H9 (cell line): Measurements from ENCODE around the gene ARMC10. TPM values are rescaled to one million over a fixed set of nuclear protein-coding genes. Genes with fewer than 3 reads are reported as not detected.

Source experiments
- DNase-seq: peaks from one replicate; pipeline ENCODE4 v3.0.0-alpha.2; 2017
- H2AFZ ChIP-seq: one replicate; pipeline ENCODE4 v1.6.1; 2013; ENCODE audit warnings: mild to moderate bottlenecking, low read length, control low read depth, moderate library complexity
- H2AK5ac ChIP-seq: 2 replicates; pipeline ENCODE4 v1.6.1; 2013; ENCODE audit warnings: low read length, control low read depth, mixed read lengths; ENCODE audit not compliant: insufficient read length
- H2BK120ac ChIP-seq: one replicate; pipeline ENCODE4 v1.6.1; 2013; ENCODE audit warnings: low read depth, mild to moderate bottlenecking, low read length, control low read depth, inconsistent platforms; ENCODE audit not compliant: poor library complexity, severe bottlenecking
- H2BK12ac ChIP-seq: 2 replicates; pipeline ENCODE4 v1.6.1; 2013; ENCODE audit warnings: low read length, control low read depth, mixed read lengths, low read depth; ENCODE audit not compliant: insufficient read length
- H2BK15ac ChIP-seq: 2 replicates; pipeline ENCODE4 v1.6.1; 2013; ENCODE audit warnings: low read depth, low read length, control low read depth
- H2BK20ac ChIP-seq: one replicate; pipeline ENCODE4 v1.6.1; 2013; ENCODE audit warnings: low read depth, mild to moderate bottlenecking, low read length, control low read depth, inconsistent platforms; ENCODE audit not compliant: poor library complexity, severe bottlenecking
- H2BK5ac ChIP-seq: 2 replicates; pipeline ENCODE4 v1.6.1; 2013; ENCODE audit warnings: low read length, control low read depth, mixed read lengths; ENCODE audit not compliant: insufficient read length
- H3K14ac ChIP-seq: 2 replicates; pipeline ENCODE4 v1.6.1; 2013; ENCODE audit warnings: low read length, control low read depth; ENCODE audit not compliant: insufficient read depth
- H3K18ac ChIP-seq: 2 replicates; pipeline ENCODE4 v1.6.1; 2013; ENCODE audit warnings: low read depth, mild to moderate bottlenecking, mixed read lengths, low read length, control low read depth; ENCODE audit not compliant: insufficient read length
- H3K23ac ChIP-seq: 2 replicates; pipeline ENCODE4 v1.6.1; 2013; ENCODE audit warnings: low read length, control low read depth, mixed read lengths, low read depth; ENCODE audit not compliant: insufficient read length
- H3K23me2 ChIP-seq: 2 replicates; pipeline ENCODE4 v1.6.1; 2013; ENCODE audit warnings: low read depth, mild to moderate bottlenecking, mixed read lengths, low read length, control low read depth; ENCODE audit not compliant: insufficient read length, poor library complexity, severe bottlenecking
- H3K27ac ChIP-seq: 2 replicates; pipeline ENCODE4 v1.5.1; 2013; ENCODE audit warnings: low read length, control low read depth, mixed read lengths, low read depth; ENCODE audit not compliant: insufficient read length
- H3K27me3 ChIP-seq: 2 replicates; pipeline ENCODE4 v1.6.1; 2013; ENCODE audit warnings: low read length, control low read depth, inconsistent platforms; ENCODE audit not compliant: insufficient read depth
- H3K4ac ChIP-seq: 2 replicates; pipeline ENCODE4 v1.6.1; 2013; ENCODE audit warnings: low read depth, mild to moderate bottlenecking, control low read depth, inconsistent platforms, low read length, moderate library complexity
- H3K4me1 ChIP-seq: 2 replicates; pipeline ENCODE4 v1.6.1; 2013; ENCODE audit warnings: low read length, control low read depth, inconsistent platforms; ENCODE audit not compliant: insufficient read depth
- H3K4me2 ChIP-seq: 2 replicates; pipeline ENCODE4 v1.6.1; 2013; ENCODE audit warnings: low read length, control low read depth, mixed read lengths; ENCODE audit not compliant: insufficient read length, insufficient read depth
- H3K56ac ChIP-seq: 2 replicates; pipeline ENCODE4 v1.6.1; 2013; ENCODE audit warnings: low read depth, mild to moderate bottlenecking, mixed read lengths, low read length, control low read depth; ENCODE audit not compliant: insufficient read length
- H3K79me1 ChIP-seq: 2 replicates; pipeline ENCODE4 v1.6.1; 2013; ENCODE audit warnings: low read depth, mild to moderate bottlenecking, moderate library complexity, low read length, control low read depth, inconsistent platforms; ENCODE audit not compliant: insufficient read depth, poor library complexity, severe bottlenecking
- H3K79me2 ChIP-seq: 2 replicates; pipeline ENCODE4 v1.6.1; 2013; ENCODE audit warnings: low read length, control low read depth, inconsistent platforms; ENCODE audit not compliant: insufficient read depth
- H3K9ac ChIP-seq: 2 replicates; pipeline ENCODE4 v1.6.1; 2013; ENCODE audit warnings: low read length, control low read depth, mixed read lengths; ENCODE audit not compliant: insufficient read length; ENCODE audit errors: extremely low read depth
- H3K9me3 ChIP-seq: one replicate; pipeline ENCODE4 v1.6.1; 2013; ENCODE audit warnings: low read depth, low read length, inconsistent platforms; ENCODE audit not compliant: control insufficient read depth
- H3T11ph ChIP-seq: one replicate; pipeline ENCODE4 v1.6.1; 2013; ENCODE audit warnings: mild to moderate bottlenecking, low read length, control low read depth, inconsistent platforms
- H4K20me1 ChIP-seq: one replicate; pipeline ENCODE4 v1.6.1; 2013; ENCODE audit not compliant: control insufficient read depth, insufficient read length, insufficient read depth
- H4K5ac ChIP-seq: 2 replicates; pipeline ENCODE4 v1.6.1; 2013; ENCODE audit warnings: low read depth, mild to moderate bottlenecking, mixed read lengths, low read length, control low read depth; ENCODE audit not compliant: insufficient read length
- H4K8ac ChIP-seq: replicated peaks from 2 replicates; pipeline ENCODE4 v1.6.1; 2013; ENCODE audit warnings: low read length, control low read depth, mixed read lengths, low read depth; ENCODE audit not compliant: insufficient read length
- H4K91ac ChIP-seq: 2 replicates; pipeline ENCODE4 v1.6.1; 2013; ENCODE audit warnings: low read depth, mild to moderate bottlenecking, moderate library complexity, mixed read lengths, low read length, control low read depth; ENCODE audit not compliant: insufficient read length
- H3K27ac Mint-ChIP-seq, 3 experiments: 2 replicates in 2 of 3; 3 replicates in 1 of 3; pipeline ENCODE4 v1.8.0; 2020 to 2021; ENCODE audit warnings: mixed read lengths in 3 of 3, mild to moderate bottlenecking in 1 of 3, moderate library complexity in 1 of 3
- H3K27me3 Mint-ChIP-seq: 2 replicates; pipeline ENCODE4 v1.8.0; 2021; ENCODE audit warnings: low read depth, mild to moderate bottlenecking, moderate library complexity, mixed read lengths
- H3K36me3 Mint-ChIP-seq, 3 experiments: 2 replicates in 2 of 3; 3 replicates in 1 of 3; pipeline ENCODE4 v1.8.0; 2020 to 2021; ENCODE audit warnings: low read depth in 3 of 3, mixed read lengths in 3 of 3; ENCODE audit not compliant: insufficient read depth in 1 of 3
- H3K4me1 Mint-ChIP-seq, 2 experiments: 2 replicates each; pipeline ENCODE4 v1.8.0; 2020; ENCODE audit warnings: mixed read lengths in 2 of 2
- H3K4me3 Mint-ChIP-seq, 2 experiments: 2 replicates in 1 of 2; 3 replicates in 1 of 2; pipeline ENCODE4 v1.8.0; 2020 to 2021; ENCODE audit warnings: mild to moderate bottlenecking in 2 of 2, mixed read lengths in 2 of 2, moderate library complexity in 1 of 2
- H3K9me3 Mint-ChIP-seq, 2 experiments: 2 replicates in 1 of 2; 3 replicates in 1 of 2; pipeline ENCODE4 v1.8.0; 2020; ENCODE audit warnings: mild to moderate bottlenecking in 2 of 2, mixed read lengths in 2 of 2, moderate library complexity in 1 of 2
- WGBS: extraction: QIAGEN DNeasy Blood & Tissue Kit; methylation state at CpG from one replicate; pipeline ENCODE4 v1.1.7; 2013; ENCODE audit warnings: missing lambda C conversion rate, low lambda C conversion rate, mixed read lengths; ENCODE audit not compliant: insufficient read length; ENCODE audit errors: extremely low coverage; 5-methylcytosine and 5-hydroxymethylcytosine counted together
- total RNA-seq: library from RNA; stranded (reverse); gene quantifications from 2 replicates; pipeline ENCODE4 v1.2.1, GENCODE V29; 2021
- TF ChIP-seq, protein P1 (sequence below): fragments of 200-600 bp; sonication (generic); conservative IDR thresholded peaks from 3 replicates; pipeline ENCODE4 v1.8.0; 2021; ENCODE audit warnings: antibody characterized with exemption, mild to moderate bottlenecking

ARMC10 gene
- total RNA-seq, 1 experiment from 2014 or later = 46.8 TPM

- Histone ChIP-seq H3K9me3 (no peaks in the 10 kb centered on the region), H2AK5ac (no peak overlapping the region), H3T11ph (no peak overlapping the region), H3K79me2 (peaks cover 3% of the 10 kb centered on the region; the same call in 1 of the 2 replicates), H4K91ac (no peak overlapping the region), H2BK5ac (no peak overlapping the region), H3K4ac (no peak overlapping the region), H3K27ac (no peak overlapping the region), H2BK120ac (no peak overlapping the region), H3K23me2 (peaks cover 5% of the 10 kb centered on the region), H3K9ac (no peak overlapping the region), H3K23ac (no peak overlapping the region), H3K18ac (no peak overlapping the region), H3K14ac (no peak overlapping the region), H2BK15ac (no peak overlapping the region), H3K56ac (no peak overlapping the region), H2AFZ (no peak overlapping the region), H3K4me2 (no peak overlapping the region), H3K79me1 (no peaks in the 10 kb centered on the region), H4K5ac (no peak overlapping the region), H3K27me3 (no peaks in the 10 kb centered on the region), H2BK20ac (no peak overlapping the region), H4K8ac (no peak overlapping the region), H2BK12ac (no peak overlapping the region), H3K4me1 (no peaks in the 10 kb centered on the region; the same call in 1 of the 2 replicates), H4K20me1 (no peaks in the 10 kb centered on the region)
- H3K4me1 Mint-ChIP-seq = peaks cover 12 to 24% of the 10 kb centered on the region in 2 experiments
- no CpG with 5 or more reads among the region's 3 CpGs for WGBS
- no peaks in the 10 kb centered on the region for H3K9me3 Mint-ChIP-seq
- no peak overlapping the region for H3K4me3 Mint-ChIP-seq
- H3K27me3 Mint-ChIP-seq = no peaks in the 10 kb centered on the region
- peaks cover 10 to 32% (median 26%) of the 10 kb centered on the region in 3 experiments; a peak in 6 of 7 replicates for H3K36me3 Mint-ChIP-seq
- no peak overlapping the region for H3K27ac Mint-ChIP-seq
- DNase-seq = no peak
- TF ChIP-seq, protein P1, sequence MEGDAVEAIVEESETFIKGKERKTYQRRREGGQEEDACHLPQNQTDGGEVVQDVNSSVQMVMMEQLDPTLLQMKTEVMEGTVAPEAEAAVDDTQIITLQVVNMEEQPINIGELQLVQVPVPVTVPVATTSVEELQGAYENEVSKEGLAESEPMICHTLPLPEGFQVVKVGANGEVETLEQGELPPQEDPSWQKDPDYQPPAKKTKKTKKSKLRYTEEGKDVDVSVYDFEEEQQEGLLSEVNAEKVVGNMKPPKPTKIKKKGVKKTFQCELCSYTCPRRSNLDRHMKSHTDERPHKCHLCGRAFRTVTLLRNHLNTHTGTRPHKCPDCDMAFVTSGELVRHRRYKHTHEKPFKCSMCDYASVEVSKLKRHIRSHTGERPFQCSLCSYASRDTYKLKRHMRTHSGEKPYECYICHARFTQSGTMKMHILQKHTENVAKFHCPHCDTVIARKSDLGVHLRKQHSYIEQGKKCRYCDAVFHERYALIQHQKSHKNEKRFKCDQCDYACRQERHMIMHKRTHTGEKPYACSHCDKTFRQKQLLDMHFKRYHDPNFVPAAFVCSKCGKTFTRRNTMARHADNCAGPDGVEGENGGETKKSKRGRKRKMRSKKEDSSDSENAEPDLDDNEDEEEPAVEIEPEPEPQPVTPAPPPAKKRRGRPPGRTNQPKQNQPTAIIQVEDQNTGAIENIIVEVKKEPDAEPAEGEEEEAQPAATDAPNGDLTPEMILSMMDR = no peak
Measured at GRCh38 chr7:103079836-103080235, 4.9 kb downstream of the ARMC10 start.
